Measurements from ENCODE around the gene NPDC1.

Gene NPDC1

DNA sequence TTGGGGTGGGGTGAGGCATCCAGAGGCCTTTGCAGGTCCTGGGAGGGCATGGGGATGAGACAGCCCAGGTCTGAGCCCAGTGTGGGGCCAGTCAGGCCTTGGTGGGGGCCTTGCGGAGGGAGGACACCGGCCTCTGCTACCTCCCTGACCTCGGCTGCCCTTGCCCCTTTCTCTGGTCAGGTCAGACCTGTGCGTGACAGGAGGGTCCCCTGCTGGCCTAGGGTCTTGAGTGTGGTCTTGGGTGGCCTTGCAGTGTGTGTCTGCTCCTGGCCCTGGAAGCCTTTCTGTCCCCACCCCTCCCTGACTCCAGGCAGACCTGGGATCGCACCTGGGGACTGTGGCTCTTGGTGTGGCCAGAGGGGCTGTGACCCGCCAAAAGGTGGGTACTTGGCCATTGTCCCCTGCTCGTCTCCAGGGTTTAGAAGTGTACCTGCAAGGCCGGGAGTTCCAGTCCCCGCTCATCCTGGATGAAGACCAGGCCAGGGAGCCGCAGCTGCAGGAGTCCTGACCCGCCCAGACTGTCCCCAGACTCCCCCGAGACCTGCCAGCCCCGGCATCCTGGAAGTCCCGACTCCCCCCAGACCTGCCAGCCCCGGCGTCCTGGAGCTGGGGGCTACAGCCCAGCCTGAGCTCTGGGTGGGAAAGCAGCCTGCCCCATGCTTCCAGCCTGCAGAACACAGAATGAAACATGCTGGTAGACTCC is 36.4 kb upstream of the NPDC1 start:
- Histone ChIP-seq H3K4me2 (ENCODE audit: low read length) (no peak overlapping the region), H3K9me2 (ENCODE audit: low read depth, low read length) (no peaks in the 10 kb centered on the region), H2AFZ (ENCODE audit: low read length) (no peak overlapping the region), H3K4me3 (ENCODE audit: low read depth, low read length, poor library complexity, severe bottlenecking) (no peak overlapping the region), H4K20me1 (ENCODE audit: insufficient read depth, low read length) (no peaks in the 10 kb centered on the region), H3K4me1 (ENCODE audit: insufficient read depth, low read length, severe bottlenecking) (peaks cover 22% of the 10 kb centered on the region), H3K27ac (ENCODE audit: low read depth, low read length, poor library complexity, severe bottlenecking) (no peak overlapping the region), H3K79me2 (ENCODE audit: insufficient read depth, low read length) (no peaks in the 10 kb centered on the region), H3K9ac (ENCODE audit: low read length) (no peak overlapping the region), H3K9me3 (ENCODE audit: low read length) (no peaks in the 10 kb centered on the region), H3K36me3 (ENCODE audit: insufficient read depth, low read length) (peaks cover 33% of the 10 kb centered on the region), H3F3A (ENCODE audit: insufficient read depth, low read length) (no peaks in the 10 kb centered on the region), H3K27me3 (ENCODE audit: insufficient read depth, low read length) (no peaks in the 10 kb centered on the region; the same call in 1 of the 2 replicates)
- no peak for TF ChIP-seq EZH2 (IDR thresholded peaks at IDR 0.05; ENCODE audit: borderline replicate concordance, low read length)

DNA sequence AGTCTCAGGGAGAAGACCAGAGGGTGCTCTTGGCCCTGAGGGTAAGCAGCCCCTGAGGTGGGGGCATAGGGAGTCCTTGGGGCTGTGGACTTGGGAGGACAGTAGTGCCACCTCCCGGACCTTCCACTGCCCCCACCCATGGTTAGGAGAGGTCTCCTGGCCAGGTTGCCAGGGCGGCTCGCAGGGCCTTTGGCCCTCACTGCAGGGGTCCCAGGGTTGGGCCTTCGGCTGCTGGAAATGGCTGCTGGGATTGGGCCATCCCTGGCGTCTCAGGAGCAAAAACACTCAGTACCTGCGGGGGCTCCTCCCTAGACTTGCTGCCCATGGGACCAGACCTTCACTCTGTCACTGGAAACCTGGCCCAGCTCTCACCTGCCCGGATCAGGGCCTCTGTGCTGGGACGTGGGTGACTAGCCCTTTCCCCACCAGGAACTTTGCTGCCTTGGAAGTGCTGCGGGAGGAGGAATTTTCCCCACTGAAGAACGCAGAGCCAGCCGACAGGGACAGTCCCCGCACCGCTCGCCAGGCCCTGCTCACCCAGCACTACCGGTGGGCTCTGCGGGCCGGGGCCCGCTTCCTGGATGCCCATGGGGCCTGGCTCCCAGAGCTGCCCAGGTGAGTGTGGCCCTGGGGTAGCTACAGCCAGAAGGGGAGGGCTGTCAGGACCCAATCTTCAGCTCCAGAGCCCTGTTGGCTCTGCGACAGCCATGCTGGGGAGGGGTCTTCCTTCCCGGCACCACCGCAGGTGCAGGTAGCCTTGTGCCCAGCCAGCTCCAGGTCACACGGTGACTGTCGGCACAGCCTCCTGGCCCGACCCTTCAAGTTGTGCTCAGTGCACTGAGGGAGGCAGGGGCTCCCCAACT is 34.5 kb upstream of the NPDC1 start:
- Histone ChIP-seq H3K79me2 (ENCODE audit: insufficient read depth, low read length) (no peaks in the 10 kb centered on the region), H3K36me3 (ENCODE audit: insufficient read depth, low read length) (peaks cover 33% of the 10 kb centered on the region), H3K9me2 (ENCODE audit: low read depth, low read length) (no peaks in the 10 kb centered on the region), H2AFZ (ENCODE audit: low read length) (no peak overlapping the region), H3K27ac (ENCODE audit: low read depth, low read length, poor library complexity, severe bottlenecking) (no peak overlapping the region), H3F3A (ENCODE audit: insufficient read depth, low read length) (no peaks in the 10 kb centered on the region), H3K4me2 (ENCODE audit: low read length) (no peak overlapping the region), H3K4me1 (ENCODE audit: insufficient read depth, low read length, severe bottlenecking) (peaks cover 19% of the 10 kb centered on the region), H4K20me1 (ENCODE audit: insufficient read depth, low read length) (no peaks in the 10 kb centered on the region), H3K9ac (ENCODE audit: low read length) (no peak overlapping the region), H3K27me3 (ENCODE audit: insufficient read depth, low read length) (no peaks in the 10 kb centered on the region; the same call in 1 of the 2 replicates), H3K9me3 (ENCODE audit: low read length) (no peaks in the 10 kb centered on the region), H3K4me3 (ENCODE audit: low read depth, low read length, poor library complexity, severe bottlenecking) (no peak overlapping the region)
- TF ChIP-seq, protein P1, sequence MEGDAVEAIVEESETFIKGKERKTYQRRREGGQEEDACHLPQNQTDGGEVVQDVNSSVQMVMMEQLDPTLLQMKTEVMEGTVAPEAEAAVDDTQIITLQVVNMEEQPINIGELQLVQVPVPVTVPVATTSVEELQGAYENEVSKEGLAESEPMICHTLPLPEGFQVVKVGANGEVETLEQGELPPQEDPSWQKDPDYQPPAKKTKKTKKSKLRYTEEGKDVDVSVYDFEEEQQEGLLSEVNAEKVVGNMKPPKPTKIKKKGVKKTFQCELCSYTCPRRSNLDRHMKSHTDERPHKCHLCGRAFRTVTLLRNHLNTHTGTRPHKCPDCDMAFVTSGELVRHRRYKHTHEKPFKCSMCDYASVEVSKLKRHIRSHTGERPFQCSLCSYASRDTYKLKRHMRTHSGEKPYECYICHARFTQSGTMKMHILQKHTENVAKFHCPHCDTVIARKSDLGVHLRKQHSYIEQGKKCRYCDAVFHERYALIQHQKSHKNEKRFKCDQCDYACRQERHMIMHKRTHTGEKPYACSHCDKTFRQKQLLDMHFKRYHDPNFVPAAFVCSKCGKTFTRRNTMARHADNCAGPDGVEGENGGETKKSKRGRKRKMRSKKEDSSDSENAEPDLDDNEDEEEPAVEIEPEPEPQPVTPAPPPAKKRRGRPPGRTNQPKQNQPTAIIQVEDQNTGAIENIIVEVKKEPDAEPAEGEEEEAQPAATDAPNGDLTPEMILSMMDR (IDR thresholded peaks at IDR 0.05; ENCODE audit: low read length), result no peak
- no peak for TF ChIP-seq EZH2 (IDR thresholded peaks at IDR 0.05; ENCODE audit: borderline replicate concordance, low read length)

DNA sequence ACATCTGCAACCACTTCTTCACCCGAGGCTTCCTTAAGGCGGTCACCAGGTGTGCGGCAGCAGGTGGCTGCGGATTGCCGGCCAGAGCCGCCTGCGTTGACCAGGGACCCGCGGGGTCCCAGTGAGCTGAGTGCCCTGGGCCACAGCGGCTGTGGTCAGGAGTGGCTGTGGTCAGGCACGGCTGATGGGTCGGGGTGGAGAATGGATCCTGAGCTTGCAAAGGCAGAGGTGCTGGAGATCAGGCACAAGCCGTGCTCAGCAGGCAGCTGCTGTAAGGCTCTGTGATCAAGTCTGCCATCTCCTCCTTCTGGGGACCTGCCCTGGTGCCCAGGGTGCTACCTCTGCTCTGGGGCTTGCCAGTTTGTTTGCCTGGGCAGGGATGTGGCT is 33.4 kb upstream of the NPDC1 start:
- TF ChIP-seq EZH2 (IDR thresholded peaks at IDR 0.05; ENCODE audit: borderline replicate concordance, low read length), result no peak
- TF ChIP-seq, protein P1 (IDR thresholded peaks at IDR 0.05; ENCODE audit: low read length), result no peak
- H3K4me3 ChIP-seq (ENCODE audit: low read depth, low read length, poor library complexity, severe bottlenecking), result no peak overlapping the region
- H3K79me2 ChIP-seq (ENCODE audit: insufficient read depth, low read length), result no peaks in the 10 kb centered on the region
- no peak overlapping the region for H2AFZ ChIP-seq (ENCODE audit: low read length)
- no peaks in the 10 kb centered on the region for H3K9me3 ChIP-seq (ENCODE audit: low read length)
- no peaks in the 10 kb centered on the region for H3K9me2 ChIP-seq (ENCODE audit: low read depth, low read length)
- H3F3A ChIP-seq (ENCODE audit: insufficient read depth, low read length), result no peaks in the 10 kb centered on the region
- no peak overlapping the region for H3K27ac ChIP-seq (ENCODE audit: low read depth, low read length, poor library complexity, severe bottlenecking)
- no peaks in the 10 kb centered on the region; the same call in 1 of the 2 replicates for H3K27me3 ChIP-seq (ENCODE audit: insufficient read depth, low read length)
- H4K20me1 ChIP-seq (ENCODE audit: insufficient read depth, low read length), result no peaks in the 10 kb centered on the region
- H3K4me1 ChIP-seq (ENCODE audit: insufficient read depth, low read length, severe bottlenecking), result peaks cover 25% of the 10 kb centered on the region
- H3K9ac ChIP-seq (ENCODE audit: low read length), result no peak overlapping the region
- peaks cover 33% of the 10 kb centered on the region for H3K36me3 ChIP-seq (ENCODE audit: insufficient read depth, low read length)
- H3K4me2 ChIP-seq (ENCODE audit: low read length), result no peak overlapping the region

All from OCI-LY1 (cell line).